Vagina (tissue), 2 donors: Measurements from ENCODE around the gene IFIT3.

Experiments used
- CTCF ChIP-seq, 3 experiments: fragments of 450-650 bp in 2 of 3; fragments of 200-600 bp in 1 of 3; sonication (generic) in 1 of 3; IDR thresholded peaks; one replicate each; pipeline ENCODE4 v1.5.1; 2017 to 2019; ENCODE audit warnings: antibody characterized with exemption in 3 of 3, mild to moderate bottlenecking in 2 of 3, moderate library complexity in 2 of 3
- POLR2A ChIP-seq, 2 donors: fragments of 450-650 bp; IDR thresholded peaks; one replicate each; pipeline ENCODE4 v1.6.1; 2017; ENCODE audit warnings: antibody characterized with exemption in 2 of 2, mild to moderate bottlenecking in 2 of 2, moderate library complexity in 2 of 2
- POLR2AphosphoS5 ChIP-seq, 2 donors: sonication (generic); formaldehyde crosslinking; IDR thresholded peaks; one replicate each; pipeline ENCODE4 v1.9.0; 2017; ENCODE audit warnings: antibody characterized with exemption in 2 of 2, mild to moderate bottlenecking in 2 of 2, low read depth in 1 of 2; ENCODE audit not compliant: insufficient read depth in 1 of 2

- peak in 1 of 3 experiments; percentile 14 for TF ChIP-seq CTCF (IDR thresholded peaks at IDR 0.05)
- TF ChIP-seq POLR2A (IDR thresholded peaks at IDR 0.05): no peak
- TF ChIP-seq POLR2AphosphoS5 (IDR thresholded peaks at IDR 0.05; ENCODE audit: insufficient read depth in 1 of 2, low read depth in 1 of 2): no peak
These were observed 44.5 kb upstream of the IFIT3 start for GRCh38 chr10:89283025-89283935.
